ENCODE data around the gene PPL.
"Not testable (repeated sequence)": the region's sequence is repeated elsewhere in the genome, so short reads cannot be mapped to it uniquely, and the experiment has no call there.

Gene PPL

GRCh38 chr16:4936181-4936990 lies 562 bp downstream of the PPL start:
- no peak for DNase-seq (ENCODE audit: low read depth)
- H3K4me3 ChIP-seq (ENCODE audit: low read depth, low read length) = no peak overlapping the region
- TF ChIP-seq CTCF (IDR thresholded peaks at IDR 0.05; ENCODE audit: insufficient read depth, low read depth, low read length, missing control alignments) = peak; percentile 14

- no peak for DNase-seq (ENCODE audit: low read depth)
- TF ChIP-seq CTCF (IDR thresholded peaks at IDR 0.05; ENCODE audit: insufficient read depth, low read depth, low read length, missing control alignments) = no peak
- no peak overlapping the region for H3K4me3 ChIP-seq (ENCODE audit: low read depth, low read length)
Observed at GRCh38 chr16:4935241-4935855, 1.6 kb downstream of the PPL start.

- TF ChIP-seq CTCF (IDR thresholded peaks at IDR 0.05; ENCODE audit: insufficient read depth, low read depth, low read length, missing control alignments) = no peak
- DNase-seq (ENCODE audit: low read depth) = no peak
- no peak overlapping the region for H3K4me3 ChIP-seq (ENCODE audit: low read depth, low read length)
Observed at GRCh38 chr16:4934591-4934990, 2.4 kb downstream of the PPL start.

- DNase-seq (ENCODE audit: low read depth) = no peak
- TF ChIP-seq CTCF (IDR thresholded peaks at IDR 0.05; ENCODE audit: insufficient read depth, low read depth, low read length, missing control alignments) = no peak
- no peak overlapping the region for H3K4me3 ChIP-seq (ENCODE audit: low read depth, low read length)
Observed at GRCh38 chr16:4933871-4934395, 3.0 kb downstream of the PPL start.

GRCh38 chr16:4933433-4933832 lies 3.5 kb downstream of the PPL start:
- no peak for TF ChIP-seq CTCF (IDR thresholded peaks at IDR 0.05; ENCODE audit: insufficient read depth, low read depth, low read length, missing control alignments)
- H3K4me3 ChIP-seq (ENCODE audit: low read depth, low read length) = no peak overlapping the region
- DNase-seq (ENCODE audit: low read depth) = no peak

GRCh38 chr16:4931381-4931780 lies 5.6 kb downstream of the PPL start:
- TF ChIP-seq CTCF (IDR thresholded peaks at IDR 0.05; ENCODE audit: insufficient read depth, low read depth, low read length, missing control alignments) = no peak
- no peak for DNase-seq (ENCODE audit: low read depth)
- H3K4me3 ChIP-seq (ENCODE audit: low read depth, low read length) = no peak overlapping the region

- DNase-seq (ENCODE audit: low read depth); H3K4me3 ChIP-seq (ENCODE audit: low read depth, low read length): not testable (repeated sequence)
Observed at GRCh38 chr16:4929619-4930018, 7.3 kb downstream of the PPL start.

Measured in GM12865 (cell line).